ENCODE results near the gene PER1.

PER1 gene

GRCh38 chr17:8143581-8144400 is 8.4 kb downstream of the PER1 start:
- no peak for TF ChIP-seq CTCF (IDR thresholded peaks at IDR 0.05)

GRCh38 chr17:8142887-8143580 is 9.2 kb downstream of the PER1 start:
- no peak for TF ChIP-seq CTCF (IDR thresholded peaks at IDR 0.05)

- TF ChIP-seq CTCF (IDR thresholded peaks at IDR 0.05): no peak
These were observed 9.9 kb downstream of the PER1 start for GRCh38 chr17:8142158-8142886.

- no peak for TF ChIP-seq CTCF (IDR thresholded peaks at IDR 0.05)
These were observed 10.5 kb downstream of the PER1 start for GRCh38 chr17:8141741-8142140.

GRCh38 chr17:8141045-8141444 is 11.2 kb downstream of the PER1 start:
- TF ChIP-seq CTCF (IDR thresholded peaks at IDR 0.05): no peak

- no peak for TF ChIP-seq CTCF (IDR thresholded peaks at IDR 0.05)
These were observed 11.9 kb downstream of the PER1 start for GRCh38 chr17:8140065-8141029.
